Endothelial cell of umbilical vein (primary cell): ENCODE data around the gene PPP1R13B. TPM values are rescaled to one million over a fixed set of nuclear protein-coding genes. Genes with fewer than 3 reads are reported as not detected.

Source experiments
- BruUV-seq: library from RNA; stranded (reverse); fragments of 400-500 nt; replicated peaks from 2 replicates; lab custom pipeline; 2021; lab: Mats Ljungman, UMichigan
- CTCF ChIA-PET: fragments of 300-600, 350-600 bp; sonication (Branson Sonifier 250); formaldehyde crosslinking; loops from one replicate; lab custom pipeline; 2021; ENCODE audit warnings: antibody characterized with exemption, inconsistent platforms; lab: Charles Lee
- POLR2A ChIA-PET: fragments of 300-600, 350-600 bp; sonication (Branson Sonifier 250); formaldehyde crosslinking; loops from one replicate; lab custom pipeline; 2021; ENCODE audit warnings: antibody characterized with exemption, inconsistent platforms; lab: Charles Lee
- DNase-seq: peaks from one replicate; pipeline ENCODE4 v3.0.0-alpha.2; 2011; ENCODE audit warnings: low read depth, low spot score
- FAIRE-seq: peaks from 2 replicates; lab custom pipeline; 2011; peaks lifted over from hg19 to GRCh38; lab: Jason Lieb, UNC
- H2AFZ ChIP-seq: 2 replicates; pipeline ENCODE4 v1.6.0; 2012; ENCODE audit warnings: low read depth, low read length, control low read depth, inconsistent platforms
- H3K27ac ChIP-seq: 2 replicates; pipeline ENCODE4 v1.5.1; 2011; ENCODE audit warnings: low read depth, mild to moderate bottlenecking, control low read depth, low read length, moderate library complexity; ENCODE audit not compliant: insufficient read depth
- H3K27me3 ChIP-seq, 2 experiments: 2 replicates each; pipeline versions ENCODE4 v1.6.0 to v1.6.1; 2011; ENCODE audit warnings: low read length in 2 of 2, mixed read lengths in 1 of 2; ENCODE audit not compliant: control insufficient read depth in 2 of 2, insufficient read depth in 2 of 2
- H3K36me3 ChIP-seq, 2 experiments: 2 replicates in 1 of 2; 3 replicates in 1 of 2; pipeline ENCODE4 v1.5.1; 2011; ENCODE audit warnings: low read length in 2 of 2, mild to moderate bottlenecking in 1 of 2, moderate library complexity in 1 of 2; ENCODE audit not compliant: control insufficient read depth in 2 of 2, insufficient read depth in 2 of 2; ENCODE audit errors: extremely low read depth in 1 of 2
- H3K4me1 ChIP-seq: 3 replicates; pipeline ENCODE4 v1.5.1; 2011; ENCODE audit warnings: mild to moderate bottlenecking, low read length; ENCODE audit not compliant: control insufficient read depth, insufficient read depth; ENCODE audit errors: extremely low read depth
- H3K4me2 ChIP-seq: 2 replicates; pipeline ENCODE4 v1.6.1; 2011; ENCODE audit warnings: low read length, control low read depth, mixed read lengths; ENCODE audit not compliant: insufficient read depth
- H3K4me3 ChIP-seq, 3 experiments: fragments of 200-600 bp in 1 of 3; sonication (generic), shearing (Covaris generic) in 1 of 3; replicated peaks in 1 of 3; 2 replicates each; pipeline ENCODE4 v1.5.1; 2011 to 2016; ENCODE audit warnings: control low read depth in 3 of 3, low read length in 3 of 3, mild to moderate bottlenecking in 2 of 3, inconsistent platforms in 1 of 3, low read depth in 1 of 3, moderate library complexity in 1 of 3; ENCODE audit not compliant: insufficient read depth in 1 of 3
- H3K79me2 ChIP-seq: 2 replicates; pipeline ENCODE4 v1.6.0; 2012; ENCODE audit warnings: low read length, inconsistent platforms; ENCODE audit not compliant: control insufficient read depth, insufficient read depth
- H3K9ac ChIP-seq: replicated peaks from 2 replicates; pipeline ENCODE3; 2011; ENCODE audit warnings: low read length, control low read depth; ENCODE audit not compliant: insufficient read depth; ENCODE audit errors: extremely low read depth
- H3K9me1 ChIP-seq: replicated peaks from 3 replicates; pipeline ENCODE4 v1.6.0; 2011; ENCODE audit warnings: mild to moderate bottlenecking, low read length; ENCODE audit not compliant: control insufficient read depth, insufficient read depth; ENCODE audit errors: extremely low read depth
- H3K9me3 ChIP-seq: replicated peaks from 2 replicates; pipeline ENCODE4 v1.5.1; 2012; ENCODE audit warnings: low read length, inconsistent platforms; ENCODE audit not compliant: control insufficient read depth, insufficient read depth
- H4K20me1 ChIP-seq: replicated peaks from 2 replicates; pipeline ENCODE3; 2011; ENCODE audit warnings: mild to moderate bottlenecking, low read length; ENCODE audit not compliant: control insufficient read depth, insufficient read depth; ENCODE audit errors: extremely low read depth
- CTCF ChIP-seq, 2 donors: IDR thresholded peaks; 1 replicate in 1 of 2; 2 replicates in 1 of 2; pipeline ENCODE4 v1.5.1; 2011; ENCODE audit warnings: low read length in 2 of 2, mild to moderate bottlenecking in 2 of 2, moderate library complexity in 2 of 2, control low read depth in 1 of 2, inconsistent platforms in 1 of 2, low read depth in 1 of 2; ENCODE audit not compliant: insufficient read depth in 1 of 2; ENCODE audit errors: extremely low read depth in 1 of 2
- GATA2 ChIP-seq: IDR thresholded peaks from 2 replicates; pipeline ENCODE4 v1.7.0; 2011; ENCODE audit warnings: low read depth, mild to moderate bottlenecking, moderate library complexity, mixed read lengths, low read length; ENCODE audit not compliant: insufficient read length, insufficient read depth
- dilution Hi-C: fragments of 300-500 bp; cut with MboI; formaldehyde crosslinking; loops from one replicate; pipeline ENCODE4 v1.15.0; 2019; ENCODE audit warnings: low sequenced_read_pairs; ENCODE audit not compliant: extremely low pct_ligation_motif_present
- intact Hi-C: fragments of 100-400 bp; cut with micrococcal nuclease; formaldehyde crosslinking; loops from one replicate; pipeline ENCODE4 v1.10.0; 2022
- polyA plus RNA-seq, 4 experiments: library from polyadenylated mRNA; depleted of rRNA in 3 of 4; stranded (reverse) in 3 of 4; unstranded in 1 of 4; fragments of >200 nt; gene quantifications; 2 replicates each; pipeline versions ENCODE4 v1.2.1 to v1.2.3, GENCODE V29; 2011 to 2012; ENCODE audit warnings: missing spikeins in 1 of 4
- total RNA-seq: library from RNA; stranded (reverse); gene quantifications from 2 replicates; pipeline ENCODE4 v1.2.3, GENCODE V29; 2021

PPP1R13B gene
- total and polyA plus RNA-seq, 2 donors (not counting 3 experiments of a cell fraction or from before 2014, with no cell fraction given), result 10.0 to 30.0 TPM

GRCh38 chr14:103730490-103731035 is 116.8 kb downstream of the PPP1R13B start:
- no peak overlapping the region for H3K4me2 ChIP-seq
- peaks cover 0 to 35% of the 10 kb centered on the region in 2 experiments for H3K36me3 ChIP-seq
- BruUV-seq, result no TSS peak
- no peaks in the 10 kb centered on the region for H3K4me1 ChIP-seq
- H2AFZ ChIP-seq, result no peak overlapping the region
- peak in 1 of 2 donors; percentile 18 for TF ChIP-seq CTCF (IDR thresholded peaks at IDR 0.05; ENCODE audit: extremely low read depth in 1 of 2, insufficient read depth in 1 of 2, low read depth in 1 of 2, low read length in 2 of 2)
- TF ChIP-seq GATA2, result no peak
- H3K9me1 ChIP-seq, result no peaks in the 10 kb centered on the region
- CTCF ChIA-PET, result no interaction called here
- no peaks in the 10 kb centered on the region for H3K9me3 ChIP-seq
- peaks cover 9% of the 10 kb centered on the region for H3K79me2 ChIP-seq
- no peaks in the 10 kb centered on the region for H4K20me1 ChIP-seq
- H3K4me3 ChIP-seq, result no peak overlapping the region
- dilution Hi-C loops, result no loop called here
- H3K27ac ChIP-seq, result no peak overlapping the region
- no peaks in the 10 kb centered on the region for H3K27me3 ChIP-seq
- DNase-seq, result no peak
- POLR2A ChIA-PET, result no interaction called here
- intact Hi-C loops, result no loop called here
- H3K9ac ChIP-seq, result no peak overlapping the region
- FAIRE-seq, result no peak
